ENCODE data around the gene STAG2.

The STAG2 gene

GRCh38 chrX:123961268-123962005 lies at the start of gene STAG2:
TSS of gene STAG2 (plus strand) at chrX:123961706. CDS start at chrX:124022628, 60,922 bp downstream.
- DNase-seq (ENCODE audit: low read depth), result peak; percentile 55
- peak within 1 kb of the TSS; percentile 88 for H3K4me3 ChIP-seq (ENCODE audit: low read depth, low read length)
- TF ChIP-seq CTCF (IDR thresholded peaks at IDR 0.05; ENCODE audit: control insufficient read depth, extremely low read depth, insufficient read depth), result no peak

GRCh38 chrX:123917069-123917468 lies 44.4 kb upstream of the STAG2 start:
- no peak overlapping the region for H3K4me3 ChIP-seq (ENCODE audit: low read depth, low read length)
- TF ChIP-seq CTCF (IDR thresholded peaks at IDR 0.05; ENCODE audit: control insufficient read depth, extremely low read depth, insufficient read depth), result no peak
- no peak for DNase-seq (ENCODE audit: low read depth)

- H3K4me3 ChIP-seq (ENCODE audit: low read depth, low read length), result no peak overlapping the region
- TF ChIP-seq CTCF (IDR thresholded peaks at IDR 0.05; ENCODE audit: control insufficient read depth, extremely low read depth, insufficient read depth), result no peak
- no peak for DNase-seq (ENCODE audit: low read depth)
Observed at GRCh38 chrX:123918106-123918721, 43.3 kb upstream of the STAG2 start.

- no peak for TF ChIP-seq CTCF (IDR thresholded peaks at IDR 0.05; ENCODE audit: control insufficient read depth, extremely low read depth, insufficient read depth)
- H3K4me3 ChIP-seq (ENCODE audit: low read depth, low read length), result no peak overlapping the region
- no peak for DNase-seq (ENCODE audit: low read depth)
Observed at GRCh38 chrX:123920105-123920785, 41.3 kb upstream of the STAG2 start.

- no peak overlapping the region for H3K4me3 ChIP-seq (ENCODE audit: low read depth, low read length)
- no peak for DNase-seq (ENCODE audit: low read depth)
- no peak for TF ChIP-seq CTCF (IDR thresholded peaks at IDR 0.05; ENCODE audit: control insufficient read depth, extremely low read depth, insufficient read depth)
Observed at GRCh38 chrX:123923211-123923610, 38.3 kb upstream of the STAG2 start.

GRCh38 chrX:123924186-123924585 lies 37.3 kb upstream of the STAG2 start:
- no peak overlapping the region for H3K4me3 ChIP-seq (ENCODE audit: low read depth, low read length)
- no peak for DNase-seq (ENCODE audit: low read depth)
- TF ChIP-seq CTCF (IDR thresholded peaks at IDR 0.05; ENCODE audit: control insufficient read depth, extremely low read depth, insufficient read depth), result no peak
